Erythroblast (primary cell): ENCODE results near the gene TCF4.

Experiments used
- DNase-seq, 2 experiments: peaks; one replicate each; lab custom pipeline; 2025; lab: John Stamatoyannopoulos, UW
- GATA1 ChIP-seq: IDR thresholded peaks from 2 replicates; pipeline ENCODE4 v1.6.1; 2011; ENCODE audit warnings: low read depth, mild to moderate bottlenecking, control low read depth, low read length, moderate library complexity
- POLR2A ChIP-seq: IDR thresholded peaks from 2 replicates; pipeline ENCODE4 v1.6.1; 2011; ENCODE audit warnings: mild to moderate bottlenecking, low read length

Gene TCF4

DNA sequence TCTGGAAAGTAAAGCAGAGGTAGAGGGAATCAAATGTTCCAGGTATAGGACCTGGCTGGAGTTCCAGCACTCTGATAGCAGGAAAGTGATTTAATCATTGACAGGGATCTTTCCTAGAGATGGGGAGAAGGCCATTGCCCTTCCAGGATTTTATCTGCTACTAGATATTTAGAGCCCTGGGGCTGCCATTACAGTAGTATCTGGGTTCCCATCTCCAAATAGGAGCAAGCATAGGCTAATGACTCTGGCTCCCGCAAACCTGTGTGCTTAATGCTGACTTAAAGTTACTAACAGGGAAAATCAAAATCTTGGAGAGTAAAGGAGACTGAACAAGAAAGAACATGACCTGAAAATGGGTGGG lies 331.1 kb downstream of the TCF4 start:
- TF ChIP-seq GATA1 (no peak), POLR2A (no peak)
- DNase-seq, result no peak

DNA sequence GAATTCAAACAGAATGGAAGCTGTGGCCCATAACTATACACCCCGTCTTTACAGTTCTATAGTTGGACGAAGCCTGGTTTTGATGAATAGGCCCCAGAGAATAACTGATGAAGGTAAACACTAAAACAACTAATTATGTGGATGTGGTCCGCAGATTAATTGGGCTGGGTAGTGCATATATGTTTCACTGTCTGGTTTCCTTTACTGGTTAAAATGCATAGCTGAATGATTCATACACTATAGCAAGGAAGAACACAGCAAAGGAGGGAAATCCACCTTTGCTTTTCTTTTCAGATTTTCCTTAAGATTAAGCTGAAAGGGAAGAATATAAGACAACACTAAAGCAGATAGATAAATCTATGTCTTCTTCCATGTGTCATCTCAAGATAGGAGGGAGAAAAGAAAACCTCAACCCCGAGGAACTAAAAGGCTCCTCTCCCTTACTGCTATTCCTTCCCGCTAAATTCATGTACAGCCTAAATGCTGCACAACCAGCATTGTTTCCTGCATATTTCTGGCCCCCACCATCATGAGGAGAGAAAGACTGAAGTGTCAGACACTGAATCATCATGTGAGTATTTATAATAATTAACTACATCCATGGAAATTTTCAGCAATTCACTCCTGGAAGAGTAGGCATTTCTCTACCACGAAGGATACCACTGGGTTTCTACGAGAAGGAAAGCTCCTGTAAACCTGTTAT lies 331.6 kb downstream of the TCF4 start:
- no peak for DNase-seq
- no peak for TF ChIP-seq POLR2A
- no peak for TF ChIP-seq GATA1

DNA sequence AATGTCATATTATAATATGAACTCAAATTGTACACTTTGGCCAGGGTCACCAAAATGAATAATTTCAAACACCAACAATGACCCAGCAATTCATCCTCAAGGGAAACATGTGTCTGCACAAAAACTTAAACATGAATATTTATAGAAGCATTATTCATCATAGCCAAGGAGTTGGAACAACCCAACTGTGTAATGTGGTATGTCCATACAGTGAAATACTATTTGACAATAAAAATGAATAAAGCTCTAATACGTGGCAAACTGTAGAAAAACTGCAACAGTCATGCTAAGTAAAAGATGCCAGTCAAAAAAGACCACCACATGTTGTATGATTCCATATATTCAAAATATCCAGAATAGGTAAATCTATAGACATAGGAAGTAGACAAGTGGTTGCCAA lies 334.2 kb downstream of the TCF4 start:
- no peak for DNase-seq
- TF ChIP-seq GATA1, result no peak

DNA sequence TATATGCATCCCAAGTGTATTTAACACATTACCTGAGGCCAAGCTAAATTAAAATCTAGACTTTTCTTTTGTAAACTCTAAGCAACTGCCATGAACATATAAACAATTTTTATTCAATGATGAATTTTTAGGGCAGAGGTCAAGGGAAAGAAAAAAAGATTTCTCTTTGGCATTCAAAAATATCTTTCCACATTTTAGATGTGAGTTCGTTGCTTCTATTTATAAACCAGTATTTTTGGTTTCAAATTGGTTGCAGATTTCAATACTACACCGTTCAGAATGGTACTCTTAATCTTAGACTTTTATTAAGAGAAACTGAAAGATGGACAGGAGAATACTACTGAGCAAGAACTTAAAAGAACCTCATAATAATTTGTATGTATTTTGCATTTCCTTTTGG lies 335.1 kb downstream of the TCF4 start:
- DNase-seq, result no peak
- TF ChIP-seq POLR2A, result no peak
- no peak for TF ChIP-seq GATA1

DNA sequence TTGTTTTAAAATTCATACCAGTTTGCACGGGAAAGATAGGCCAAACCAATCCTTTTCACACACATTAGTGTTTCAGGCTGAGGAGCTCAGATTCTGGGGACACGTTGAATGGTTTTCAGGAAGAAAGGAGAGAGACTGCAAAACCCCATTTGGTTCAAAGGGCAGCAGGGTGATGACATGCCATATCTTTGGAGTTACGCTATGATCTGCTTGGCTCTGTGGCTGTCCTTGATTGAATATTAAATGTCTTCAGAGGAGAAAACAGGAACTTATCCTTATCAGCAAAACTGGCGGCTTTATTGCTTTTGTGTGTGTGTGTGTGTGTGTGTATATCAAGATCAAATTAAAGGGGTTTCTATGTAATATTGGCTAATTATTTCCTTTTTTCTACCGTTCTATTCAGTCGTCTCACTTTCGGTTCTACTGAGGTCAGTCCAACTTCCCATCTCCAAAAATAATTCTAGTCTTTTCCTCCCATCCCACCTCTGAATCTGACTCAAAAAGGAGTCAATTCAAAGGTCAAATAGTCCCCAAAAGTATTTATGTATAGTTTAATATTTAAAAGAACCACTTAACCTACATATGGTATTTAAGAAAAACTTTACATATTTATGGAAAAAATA lies 335.8 kb downstream of the TCF4 start:
- DNase-seq, result peak in 1 of 2 experiments; percentile 16
- TF ChIP-seq GATA1, result no peak
- no peak for TF ChIP-seq POLR2A

DNA sequence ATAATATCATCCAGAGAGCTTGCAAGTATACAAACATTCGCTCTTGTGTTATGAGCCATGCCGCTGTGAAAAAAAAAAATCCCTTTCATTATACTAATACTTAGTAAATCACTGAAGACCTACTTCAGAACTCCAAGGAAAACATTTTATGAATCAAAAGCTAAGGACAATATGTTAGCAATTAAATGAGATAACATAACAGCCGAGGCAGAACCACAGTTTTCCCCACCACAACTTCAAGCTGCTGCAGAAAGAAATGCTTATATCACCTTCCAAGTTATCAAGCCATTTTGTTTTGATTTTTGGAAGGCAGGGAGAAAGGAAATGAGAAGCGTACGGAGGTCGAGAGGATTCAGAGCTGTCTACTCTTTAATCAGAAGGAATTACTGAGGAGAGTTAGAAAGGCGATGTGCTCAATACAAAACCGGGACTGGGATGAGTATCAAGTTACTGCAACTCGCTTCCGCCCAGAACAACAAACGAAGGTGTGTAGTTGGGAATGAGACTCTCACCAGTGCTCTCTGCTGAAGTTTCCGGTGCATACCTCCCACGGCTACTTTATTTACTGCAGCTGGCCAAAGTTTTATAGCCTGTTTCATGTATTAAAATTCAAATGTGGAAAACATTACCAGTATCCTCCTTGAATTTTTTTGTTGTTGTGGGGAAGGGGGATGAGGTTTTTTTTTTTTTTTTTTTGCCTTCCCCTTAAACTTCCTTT lies 336.6 kb downstream of the TCF4 start:
- no peak for DNase-seq
- TF ChIP-seq GATA1 (no peak), POLR2A (no peak)

DNA sequence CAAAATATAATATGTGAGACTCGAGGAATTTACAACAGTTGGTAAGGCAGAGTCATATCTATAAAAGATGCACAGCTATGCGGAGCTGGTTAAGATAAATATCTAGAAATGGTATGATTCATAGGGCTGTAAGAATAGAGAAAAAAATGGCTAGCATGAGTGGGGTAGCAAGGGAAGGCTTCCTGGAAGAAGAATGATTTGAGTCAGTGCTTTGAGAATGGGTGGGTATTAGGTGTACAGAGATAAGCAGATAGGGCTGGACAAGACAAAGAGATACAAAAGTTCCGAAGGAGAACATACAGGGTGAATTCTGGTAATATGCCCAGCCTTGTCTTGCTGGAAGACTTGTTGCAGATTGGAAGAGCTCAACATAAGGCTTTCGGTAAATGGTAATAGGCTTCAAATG lies 337.2 kb downstream of the TCF4 start:
- no peak for TF ChIP-seq GATA1
- no peak for TF ChIP-seq POLR2A
- DNase-seq, result peak in 1 of 2 experiments; percentile 18

DNA sequence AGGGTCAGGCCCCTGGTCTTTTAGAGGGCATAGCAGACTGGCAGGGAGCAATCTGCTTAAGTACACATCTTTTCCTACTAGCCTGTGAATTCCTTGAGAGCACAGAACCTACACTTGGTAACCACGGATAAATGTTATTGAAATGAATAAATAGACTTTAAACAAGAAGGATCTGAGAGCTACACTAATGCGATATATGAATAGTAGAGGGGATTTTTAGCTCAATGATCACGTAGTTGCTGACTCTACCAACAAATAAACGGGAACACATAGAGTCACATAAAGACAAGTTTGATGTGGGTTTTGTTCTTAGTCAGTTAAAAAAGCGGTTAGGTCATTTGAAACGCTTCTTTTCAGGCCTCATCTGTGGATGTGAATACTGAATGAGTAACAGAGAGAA lies 338.4 kb downstream of the TCF4 start:
- TF ChIP-seq POLR2A (no peak), GATA1 (no peak)
- no peak for DNase-seq

DNA sequence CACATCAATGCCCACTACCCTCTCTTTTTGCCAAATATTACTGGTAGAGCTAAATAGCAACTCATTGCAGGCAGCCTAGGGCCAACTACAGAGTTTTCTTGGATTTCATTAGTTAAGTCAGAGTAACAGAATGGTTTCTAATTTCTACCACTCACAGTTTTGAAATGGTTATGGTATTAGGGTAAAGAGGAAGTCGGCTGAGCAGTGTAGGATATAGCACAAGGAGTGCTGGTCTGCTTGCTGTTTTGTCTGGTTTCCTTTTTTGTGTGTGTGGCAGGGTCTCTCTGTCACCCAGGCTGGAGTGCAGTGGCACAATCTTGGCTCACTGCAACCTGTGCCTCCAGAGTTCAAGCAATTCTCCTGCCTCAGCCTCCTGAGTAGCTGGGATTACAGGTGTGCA lies 339.5 kb downstream of the TCF4 start:
- no peak for DNase-seq
- TF ChIP-seq GATA1 (no peak), POLR2A (no peak)

DNA sequence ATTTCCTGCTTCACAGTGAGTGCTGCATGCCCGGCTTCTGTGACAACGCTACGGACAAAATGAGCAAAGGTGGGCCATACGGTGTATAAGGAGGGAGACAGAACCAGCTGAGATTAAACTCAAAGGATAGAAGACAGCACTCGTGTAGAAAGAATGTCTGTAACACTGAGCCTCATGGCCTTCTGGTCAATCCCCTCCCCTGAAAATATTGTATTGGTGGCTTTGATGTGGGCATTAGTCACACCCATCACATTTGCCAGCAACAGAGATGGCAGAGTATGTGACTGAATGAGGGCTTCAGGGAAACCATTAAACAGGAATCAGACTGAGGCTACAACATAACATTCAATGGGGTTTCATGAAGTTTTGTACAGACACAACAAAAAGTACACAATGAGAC lies 341.0 kb downstream of the TCF4 start:
- TF ChIP-seq POLR2A (no peak), GATA1 (no peak)

DNA sequence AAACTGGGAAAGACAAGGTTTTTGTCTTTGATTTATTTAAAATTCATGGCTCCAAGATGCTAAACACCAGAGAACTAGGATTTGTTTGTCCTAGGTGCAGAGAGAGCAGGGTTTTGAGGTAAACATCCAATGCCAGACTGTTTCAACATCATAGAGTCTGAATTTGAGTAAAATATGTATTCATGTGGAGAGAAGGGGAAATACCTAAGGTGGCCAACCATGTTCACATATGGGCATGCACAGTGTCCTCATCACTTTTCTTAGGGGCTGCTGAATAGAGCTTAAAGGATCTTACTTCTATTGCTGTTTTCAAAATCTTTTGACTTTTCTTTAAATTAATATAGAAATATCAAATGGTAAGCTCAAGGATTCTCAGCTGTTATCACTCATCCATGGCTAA lies 341.7 kb downstream of the TCF4 start:
- TF ChIP-seq POLR2A, result no peak
- no peak for TF ChIP-seq GATA1

More for the DNA sequence above, 341.0 kb downstream of the TCF4 start:
- no peak for DNase-seq

DNA sequence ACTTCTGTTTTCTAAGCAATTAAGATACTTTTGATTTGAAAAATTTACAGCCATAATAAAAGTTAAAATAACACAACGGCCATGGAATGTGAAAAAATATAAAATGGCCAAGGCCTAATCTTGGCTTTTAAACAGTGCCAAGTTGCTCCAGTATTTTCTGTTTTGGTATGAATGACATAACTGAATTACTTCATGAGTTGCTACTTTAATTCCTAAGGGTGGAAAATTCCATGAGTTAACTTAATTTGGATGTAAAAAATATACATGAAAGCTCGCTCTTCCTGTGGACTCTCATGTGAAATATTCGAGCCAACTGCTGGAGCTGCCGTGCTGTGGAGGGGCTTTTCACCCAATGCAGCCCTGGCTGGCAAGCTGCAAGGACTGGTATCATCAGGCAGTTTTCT lies 342.8 kb downstream of the TCF4 start:
- no peak for DNase-seq
- TF ChIP-seq GATA1 (no peak), POLR2A (no peak)

More for the DNA sequence above, 341.7 kb downstream of the TCF4 start:
- no peak for DNase-seq

DNA sequence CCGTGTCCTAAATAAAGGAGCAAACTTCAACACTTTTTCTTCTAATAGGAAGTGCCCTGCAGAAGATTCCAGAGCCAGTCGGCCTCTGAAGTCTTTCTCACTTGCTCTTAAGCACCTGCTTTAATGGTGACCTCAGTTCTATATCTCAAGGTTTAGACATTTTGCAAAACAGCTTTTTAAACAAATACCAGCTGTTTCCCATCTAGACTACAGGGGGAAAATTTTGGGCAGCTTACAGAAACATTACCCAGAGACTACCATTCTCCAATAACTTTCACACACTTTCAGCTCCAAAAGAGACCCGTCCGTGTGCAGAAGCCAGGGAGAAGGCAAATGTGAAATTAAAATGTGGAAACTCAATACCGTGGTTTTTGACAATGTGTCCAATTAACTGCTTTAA lies 343.4 kb downstream of the TCF4 start:
- TF ChIP-seq GATA1 (no peak), POLR2A (no peak)
- no peak for DNase-seq

DNA sequence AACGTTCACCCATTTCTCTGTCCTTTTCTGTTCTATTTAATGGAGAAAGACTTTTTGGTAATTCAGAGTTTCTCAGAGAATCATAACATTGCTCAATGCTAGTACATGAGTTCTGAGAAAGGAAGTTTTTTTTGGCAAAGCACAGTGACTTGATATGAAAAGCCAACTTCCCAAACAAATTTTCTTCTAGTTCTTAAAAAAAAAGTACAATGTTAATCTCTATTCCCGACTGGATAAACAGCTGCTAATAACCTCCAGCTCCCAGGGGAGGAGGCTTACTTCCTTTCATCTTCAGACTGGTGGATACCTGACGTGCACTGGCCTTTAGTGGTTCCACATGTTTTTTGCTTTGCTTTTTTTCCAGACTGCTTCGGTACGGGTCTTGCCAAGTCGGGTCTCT lies 344.1 kb downstream of the TCF4 start:
- DNase-seq, result no peak
- TF ChIP-seq POLR2A (no peak), GATA1 (no peak)
